ENCODE results near the gene MGAT3.

GRCh38 chr22:39454385-39454871 is 2.4 kb upstream of the MGAT3 start:
- no peak for TF ChIP-seq CTCF (IDR thresholded peaks at IDR 0.05; ENCODE audit: insufficient read depth, low read length, poor library complexity, severe bottlenecking)
- no peak for TF ChIP-seq EZH2phosphoT487 (conservative IDR thresholded peaks at IDR 0.05; ENCODE audit: low read length)

Measured in SU-DHL-6 (cell line).